Measurements from ENCODE around the gene FIZ1. TPM values are rescaled to one million over a fixed set of nuclear protein-coding genes. Genes with fewer than 3 reads are reported as not detected.

The FIZ1 gene
- total RNA-seq, 1 experiment from 2014 or later: 21.5 TPM

DNA sequence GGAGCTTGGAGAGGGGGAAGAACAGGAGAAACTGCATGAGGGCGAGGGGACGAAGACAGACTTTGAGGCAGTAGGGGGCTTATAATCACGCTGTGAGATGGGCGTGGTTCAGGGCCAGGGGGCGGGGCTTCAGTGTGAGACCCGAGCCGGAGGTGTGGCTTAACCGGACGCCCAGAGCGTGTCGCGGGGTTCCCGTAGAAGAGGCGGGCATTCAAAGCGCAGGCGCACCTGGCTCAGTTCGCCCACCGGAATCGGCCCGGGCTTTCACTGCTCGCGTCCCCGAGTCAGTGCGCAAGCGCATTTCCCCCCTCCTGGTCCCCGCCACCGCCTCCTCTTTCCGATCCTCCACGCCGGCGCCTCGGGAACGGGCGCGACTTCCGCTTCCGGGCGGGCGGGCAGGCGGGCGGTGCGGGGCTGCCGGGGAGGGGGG, 5.9 kb upstream of the FIZ1 start:
- Histone ChIP-seq H3K79me2 (ENCODE audit: insufficient read depth, low read length) (no peaks in the 10 kb centered on the region; the same call in 1 of the 2 replicates), H3K9me3 (ENCODE audit: control insufficient read depth, low read depth, low read length) (no peaks in the 10 kb centered on the region), H3K9ac (ENCODE audit: extremely low read depth, insufficient read length, low read length) (no peak overlapping the region), H2AK5ac (ENCODE audit: insufficient read length, low read length) (no peak overlapping the region), H3K23ac (ENCODE audit: insufficient read length, low read depth, low read length) (no peak overlapping the region), H3K56ac (ENCODE audit: insufficient read length, low read depth, low read length) (no peak overlapping the region), H4K91ac (ENCODE audit: insufficient read length, low read depth, low read length) (no peak overlapping the region), H4K20me1 (ENCODE audit: control insufficient read depth, insufficient read depth, insufficient read length) (no peaks in the 10 kb centered on the region), H2AFZ (ENCODE audit: low read length) (no peak overlapping the region), H3K79me1 (ENCODE audit: insufficient read depth, low read depth, low read length, poor library complexity, severe bottlenecking) (peaks cover 4% of the 10 kb centered on the region), H4K8ac (replicated peaks; ENCODE audit: insufficient read length, low read depth, low read length) (no peak overlapping the region), H3K27ac (ENCODE audit: insufficient read length, low read depth, low read length) (peak overlapping the region; percentile 91), H2BK15ac (ENCODE audit: low read depth, low read length) (no peak overlapping the region), H3K18ac (ENCODE audit: insufficient read length, low read depth, low read length) (peak overlapping the region; percentile 68), H2BK20ac (ENCODE audit: low read depth, low read length, poor library complexity, severe bottlenecking) (no peak overlapping the region), H3T11ph (ENCODE audit: low read length) (no peak overlapping the region), H3K4me1 (ENCODE audit: insufficient read depth, low read length) (peaks cover 4% of the 10 kb centered on the region; the same call in 1 of the 2 replicates), H2BK5ac (ENCODE audit: insufficient read length, low read length) (no peak overlapping the region), H3K4ac (ENCODE audit: low read depth, low read length) (no peak overlapping the region), H2BK12ac (ENCODE audit: insufficient read length, low read depth, low read length) (no peak overlapping the region), H2BK120ac (ENCODE audit: low read depth, low read length, poor library complexity, severe bottlenecking) (no peak overlapping the region), H3K23me2 (ENCODE audit: insufficient read length, low read depth, low read length, poor library complexity, severe bottlenecking) (peaks cover 8% of the 10 kb centered on the region), H4K5ac (ENCODE audit: insufficient read length, low read depth, low read length) (no peak overlapping the region), H3K4me2 (ENCODE audit: insufficient read depth, insufficient read length, low read length) (peak overlapping the region; percentile 91), H3K27me3 (ENCODE audit: insufficient read depth, low read length) (no peaks in the 10 kb centered on the region), H3K14ac (ENCODE audit: insufficient read depth, low read length) (peak overlapping the region; percentile 74)
- DNase-seq: peak; percentile 97
- Mint-ChIP-seq H3K27ac (peak overlapping the region; percentile 68 to 99 (median 98); a peak in 5 of 7 replicates), H3K27me3 (ENCODE audit: low read depth) (no peaks in the 10 kb centered on the region), H3K9me3 (peaks cover 2 to 4% of the 10 kb centered on the region in 2 experiments; a peak in 1 of 5 replicates), H3K36me3 (ENCODE audit: insufficient read depth in 1 of 3, low read depth in 3 of 3) (peaks cover 14 to 25% (median 23%) of the 10 kb centered on the region in 3 experiments), H3K4me3 (peak overlapping the region; percentile 74 to 87), H3K4me1 (peaks cover 33% of the 10 kb centered on the region in 2 experiments)
- TF ChIP-seq, protein P1, sequence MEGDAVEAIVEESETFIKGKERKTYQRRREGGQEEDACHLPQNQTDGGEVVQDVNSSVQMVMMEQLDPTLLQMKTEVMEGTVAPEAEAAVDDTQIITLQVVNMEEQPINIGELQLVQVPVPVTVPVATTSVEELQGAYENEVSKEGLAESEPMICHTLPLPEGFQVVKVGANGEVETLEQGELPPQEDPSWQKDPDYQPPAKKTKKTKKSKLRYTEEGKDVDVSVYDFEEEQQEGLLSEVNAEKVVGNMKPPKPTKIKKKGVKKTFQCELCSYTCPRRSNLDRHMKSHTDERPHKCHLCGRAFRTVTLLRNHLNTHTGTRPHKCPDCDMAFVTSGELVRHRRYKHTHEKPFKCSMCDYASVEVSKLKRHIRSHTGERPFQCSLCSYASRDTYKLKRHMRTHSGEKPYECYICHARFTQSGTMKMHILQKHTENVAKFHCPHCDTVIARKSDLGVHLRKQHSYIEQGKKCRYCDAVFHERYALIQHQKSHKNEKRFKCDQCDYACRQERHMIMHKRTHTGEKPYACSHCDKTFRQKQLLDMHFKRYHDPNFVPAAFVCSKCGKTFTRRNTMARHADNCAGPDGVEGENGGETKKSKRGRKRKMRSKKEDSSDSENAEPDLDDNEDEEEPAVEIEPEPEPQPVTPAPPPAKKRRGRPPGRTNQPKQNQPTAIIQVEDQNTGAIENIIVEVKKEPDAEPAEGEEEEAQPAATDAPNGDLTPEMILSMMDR (conservative IDR thresholded peaks at IDR 0.05): no peak
- WGBS (ENCODE audit: extremely low coverage, insufficient read length, low lambda C conversion rate): no CpG with 5 or more reads among the region's 43 CpGs
